ENCODE data around the gene RAB3IL1.
"Not testable (repeated sequence)": the region's sequence is repeated elsewhere in the genome, so short reads cannot be mapped to it uniquely, and the experiment has no call there.

The RAB3IL1 gene

DNA sequence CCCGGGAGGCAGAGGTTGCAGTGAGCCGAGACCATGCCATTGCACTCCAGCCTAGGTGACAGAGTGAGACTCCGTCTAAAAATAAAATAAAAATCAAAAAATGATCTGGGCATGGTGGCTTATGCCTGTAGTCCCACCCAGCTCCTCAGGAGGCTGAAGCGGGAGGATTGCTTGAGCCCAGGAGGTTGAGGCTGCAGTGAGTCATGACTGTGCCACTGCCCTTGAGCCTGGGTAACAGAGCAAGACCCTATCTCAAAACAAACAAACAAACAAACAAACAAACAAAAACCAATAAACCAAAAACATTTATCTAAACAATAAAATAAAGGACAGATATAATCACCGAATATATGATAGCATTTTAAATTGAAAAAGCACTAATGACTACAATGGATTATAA is 36.3 kb upstream of the RAB3IL1 start:
- DNase-seq (ENCODE audit: low spot score): not testable (repeated sequence)

DNA sequence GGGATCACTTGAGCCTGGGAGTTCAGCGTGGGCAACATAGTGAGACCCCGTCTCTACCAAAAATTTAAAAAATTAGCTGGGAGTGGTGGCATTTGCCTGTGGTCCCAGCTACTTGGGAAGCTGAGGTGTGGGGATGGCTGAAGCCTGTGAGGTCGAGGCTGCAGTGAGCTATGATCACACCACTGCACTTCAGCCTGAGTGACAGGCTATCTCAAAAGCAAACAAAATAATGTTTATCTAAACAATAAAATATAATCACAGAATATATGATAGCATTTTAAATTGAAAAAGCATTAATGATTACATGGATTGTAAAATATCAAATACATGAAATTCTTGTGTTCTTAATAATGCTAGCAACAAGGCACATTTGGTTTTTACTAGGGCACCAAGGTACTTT is 35.5 kb upstream of the RAB3IL1 start:
- no peak for DNase-seq (ENCODE audit: low spot score)

DNA sequence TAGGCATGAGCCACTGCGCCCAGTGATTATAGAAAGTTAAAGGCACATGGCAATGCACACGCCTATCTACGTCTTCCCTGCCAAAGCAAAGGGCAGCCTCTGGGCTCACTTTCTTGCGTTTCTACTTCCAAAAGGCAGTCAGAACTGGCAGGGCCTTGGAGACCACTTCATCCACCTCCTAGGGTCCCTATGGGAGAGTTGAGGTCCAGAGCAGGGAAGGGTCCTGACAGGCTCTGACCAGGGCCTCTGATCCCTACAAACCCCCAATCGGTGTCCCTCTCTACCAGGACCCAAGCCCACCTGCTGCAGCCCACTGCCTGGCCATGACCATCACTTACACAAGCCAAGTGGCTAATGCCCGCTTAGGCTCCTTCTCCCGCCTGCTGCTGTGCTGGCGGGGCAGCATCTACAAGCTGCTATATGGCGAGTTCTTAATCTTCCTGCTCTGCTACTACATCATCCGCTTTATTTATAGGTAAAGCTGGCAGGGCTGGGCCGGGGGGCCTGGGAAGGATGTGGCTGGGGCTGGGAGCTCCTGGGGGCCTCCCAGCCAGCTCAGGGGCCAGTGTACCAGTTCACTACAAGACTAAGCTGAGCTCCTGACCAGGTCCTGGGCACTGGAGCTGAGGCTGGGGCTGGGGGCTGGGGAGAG is 34.2 kb upstream of the RAB3IL1 start:
- DNase-seq (ENCODE audit: low spot score): no peak

DNA sequence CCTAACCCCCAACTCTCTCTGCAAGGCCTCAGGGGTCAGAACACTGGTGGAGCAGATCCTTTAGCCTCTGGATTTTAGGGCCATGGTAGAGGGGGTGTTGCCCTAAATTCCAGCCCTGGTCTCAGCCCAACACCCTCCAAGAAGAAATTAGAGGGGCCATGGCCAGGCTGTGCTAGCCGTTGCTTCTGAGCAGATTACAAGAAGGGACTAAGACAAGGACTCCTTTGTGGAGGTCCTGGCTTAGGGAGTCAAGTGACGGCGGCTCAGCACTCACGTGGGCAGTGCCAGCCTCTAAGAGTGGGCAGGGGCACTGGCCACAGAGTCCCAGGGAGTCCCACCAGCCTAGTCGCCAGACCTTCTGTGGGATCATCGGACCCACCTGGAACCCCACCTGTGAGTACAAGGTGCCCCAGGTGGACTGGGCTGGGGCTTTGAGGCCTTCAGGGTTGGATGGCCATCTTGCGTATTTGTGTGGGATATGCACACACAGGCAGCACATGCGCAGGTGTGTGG is 32.7 kb upstream of the RAB3IL1 start, which contains the start of gene BEST1:
BEST1 (plus strand) TSS at position 317 of the 513 bp plus-strand sequence. CDS start 1,456 bp downstream, outside the sequence.
- DNase-seq (ENCODE audit: low spot score): no peak

DNA sequence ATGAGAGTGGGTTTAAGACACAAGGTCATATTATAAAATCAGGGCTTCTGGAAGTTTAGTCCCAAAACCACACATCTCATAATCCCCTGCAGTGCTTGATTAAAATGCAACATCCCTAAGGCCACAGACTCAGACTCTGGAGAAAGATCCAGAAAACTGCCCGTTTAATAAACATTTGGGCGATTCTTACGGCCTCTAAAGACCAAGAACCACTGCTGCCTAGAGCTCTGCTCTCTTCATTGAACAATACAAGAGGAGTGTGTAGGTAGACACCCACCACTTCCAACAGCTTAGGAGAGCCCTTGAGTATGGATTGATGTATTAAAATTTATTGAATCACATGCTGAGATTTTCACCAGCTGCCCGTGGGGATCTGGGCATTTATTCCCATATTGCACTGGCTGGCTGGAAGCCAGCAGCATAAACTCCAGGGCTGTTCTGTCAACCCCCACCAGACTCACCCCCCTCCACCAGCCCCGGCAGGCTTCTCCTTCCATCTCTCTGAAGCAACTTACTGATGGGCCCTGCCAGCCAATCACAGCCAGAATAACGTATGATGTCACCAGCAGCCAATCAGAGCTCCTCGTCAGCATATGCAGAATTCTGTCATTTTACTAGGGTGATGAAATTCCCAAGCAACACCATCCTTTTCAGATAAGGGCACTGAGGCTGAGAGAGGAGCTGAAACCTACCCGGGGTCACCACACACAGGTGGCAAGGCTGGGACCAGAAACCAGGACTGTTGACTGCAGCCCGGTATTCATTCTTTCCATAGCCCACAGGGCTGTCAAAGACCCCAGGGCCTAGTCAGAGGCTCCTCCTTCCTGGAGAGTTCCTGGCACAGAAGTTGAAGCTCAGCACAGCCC is 32.0 kb upstream of the RAB3IL1 start:
- no peak for DNase-seq (ENCODE audit: low spot score)

DNA sequence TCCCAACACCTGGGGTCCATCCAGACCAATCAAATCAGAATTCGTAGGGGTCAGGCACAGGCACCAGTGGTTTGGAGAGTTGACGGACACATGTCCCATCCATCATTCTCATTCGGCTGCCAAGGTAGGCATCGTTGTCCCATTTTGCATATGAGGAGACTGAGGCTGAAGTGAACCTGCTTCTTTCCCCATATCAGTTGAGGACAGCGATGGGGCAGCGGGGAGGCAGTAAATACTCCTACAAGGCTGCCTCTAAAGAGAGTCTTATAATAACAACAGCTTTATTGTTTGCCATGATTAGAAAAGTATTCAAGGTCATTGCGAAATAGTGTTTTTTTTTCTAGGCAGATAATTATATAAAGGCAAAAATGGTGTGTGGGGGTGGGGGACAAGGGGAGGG is 31.1 kb upstream of the RAB3IL1 start:
- no peak for DNase-seq (ENCODE audit: low spot score)

DNA sequence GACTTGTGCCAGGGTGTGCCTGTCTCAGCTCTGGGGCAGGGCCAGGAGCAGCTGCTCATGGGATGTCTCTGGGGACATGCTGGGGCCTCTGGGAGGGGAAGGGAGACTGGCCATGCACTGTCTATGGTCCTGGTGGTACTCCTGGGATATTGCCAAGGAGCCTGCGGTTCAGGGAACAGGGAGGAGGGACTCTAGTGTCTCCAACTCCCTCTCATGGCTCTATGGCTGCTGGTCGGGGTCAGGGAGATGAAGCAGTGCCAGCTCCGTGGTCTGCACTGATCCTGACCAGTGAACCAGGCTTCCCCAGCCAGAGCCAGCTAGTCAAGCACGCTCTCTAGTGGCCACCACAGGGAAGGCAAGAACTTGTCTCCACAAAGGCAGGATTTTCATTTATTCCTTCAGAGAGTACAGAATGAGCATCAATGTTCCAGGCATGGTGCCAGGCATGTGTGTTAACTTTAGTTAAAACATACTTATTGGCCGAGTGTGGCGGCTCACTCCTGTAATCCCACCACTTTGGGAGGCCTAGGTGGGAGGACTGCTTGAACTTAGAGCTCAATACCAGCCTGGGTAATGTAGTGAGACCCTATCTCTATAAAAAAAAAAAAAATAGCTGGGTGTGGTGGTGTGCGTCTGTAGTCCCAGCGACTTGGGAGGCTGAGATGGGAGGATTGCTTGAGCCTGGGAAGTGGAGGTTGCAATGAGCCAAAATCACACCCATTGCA is 30.3 kb upstream of the RAB3IL1 start:
- peak; percentile 57 for DNase-seq (ENCODE audit: low spot score)

DNA sequence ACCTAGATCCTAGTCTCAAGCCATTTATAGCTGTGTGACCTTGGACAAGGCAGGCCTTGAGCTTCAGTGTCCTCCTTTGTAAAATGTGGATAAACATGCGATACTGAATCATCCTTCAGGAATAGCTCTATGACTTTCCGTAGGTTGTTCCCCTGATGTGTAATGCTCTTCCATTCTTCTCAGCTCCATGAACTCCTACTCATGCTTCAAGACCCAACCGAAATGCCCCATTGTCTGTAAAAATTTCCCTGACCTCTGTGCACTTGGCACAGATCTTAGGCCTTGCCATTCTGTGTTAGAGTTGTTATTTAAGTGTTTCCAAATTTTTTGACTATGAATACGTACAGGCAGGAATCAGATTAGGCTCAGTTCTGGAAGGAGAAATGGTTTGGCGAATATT is 29.5 kb upstream of the RAB3IL1 start:
- no peak for DNase-seq (ENCODE audit: low spot score)

DNA sequence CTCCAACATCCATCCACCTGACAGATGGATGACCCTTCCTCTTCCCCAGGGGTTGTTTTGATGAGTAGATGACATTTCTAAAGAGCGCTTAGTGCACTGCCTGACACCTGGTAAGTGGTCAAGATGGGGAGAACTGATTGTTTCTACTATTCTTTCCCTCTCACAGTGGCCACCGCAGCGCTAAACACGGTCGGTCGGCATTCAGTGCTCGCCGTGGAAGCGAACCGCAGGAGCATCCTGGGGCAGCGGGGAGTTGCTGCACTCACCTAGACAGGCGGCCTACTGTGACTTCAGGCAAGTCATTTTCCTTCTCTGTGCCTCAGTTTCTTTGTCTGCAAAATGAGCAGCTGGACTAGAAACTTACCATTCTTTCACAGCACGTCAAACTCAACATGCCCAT is 27.8 kb upstream of the RAB3IL1 start:
- DNase-seq (ENCODE audit: low spot score): no peak

DNA sequence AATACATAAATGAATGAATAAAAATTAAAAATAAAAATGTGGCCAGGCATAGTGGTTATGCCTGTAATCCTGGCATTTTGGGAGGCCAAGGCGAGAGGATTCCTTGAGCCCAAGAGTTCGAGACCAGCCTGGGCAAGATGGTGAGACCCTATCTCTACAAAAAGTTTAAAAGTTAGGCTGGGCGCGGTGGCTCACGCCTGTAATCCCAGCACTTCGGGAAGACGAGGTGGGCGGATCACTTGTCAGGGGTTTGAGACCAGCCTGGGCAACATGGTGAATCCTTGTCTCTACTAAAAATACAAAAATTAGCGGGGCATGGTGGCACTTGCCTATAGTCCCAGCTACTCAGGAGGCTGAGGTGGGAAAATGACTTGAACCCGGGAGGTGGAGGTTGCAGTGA is 23.1 kb upstream of the RAB3IL1 start:
- DNase-seq (ENCODE audit: low spot score): no peak

DNA sequence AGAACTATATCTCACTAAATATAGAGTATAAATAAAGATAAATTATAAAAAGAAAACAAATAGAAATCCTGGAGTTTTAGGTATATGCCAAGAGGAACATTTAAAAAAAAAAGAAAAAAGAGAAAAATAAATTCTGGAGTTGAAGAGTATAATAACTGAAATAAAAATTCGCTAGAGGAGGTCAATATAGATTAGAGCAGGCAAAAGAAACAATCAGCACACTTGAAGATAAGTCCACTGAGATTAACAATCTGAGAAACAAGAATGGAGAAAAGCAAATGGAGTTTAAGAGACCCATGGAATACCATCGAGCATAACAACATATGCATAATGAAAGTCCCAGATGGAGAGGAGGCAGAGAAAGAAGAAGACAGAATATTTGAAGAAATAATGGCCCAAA is 18.5 kb upstream of the RAB3IL1 start:
- DNase-seq (ENCODE audit: low spot score): no peak

DNA sequence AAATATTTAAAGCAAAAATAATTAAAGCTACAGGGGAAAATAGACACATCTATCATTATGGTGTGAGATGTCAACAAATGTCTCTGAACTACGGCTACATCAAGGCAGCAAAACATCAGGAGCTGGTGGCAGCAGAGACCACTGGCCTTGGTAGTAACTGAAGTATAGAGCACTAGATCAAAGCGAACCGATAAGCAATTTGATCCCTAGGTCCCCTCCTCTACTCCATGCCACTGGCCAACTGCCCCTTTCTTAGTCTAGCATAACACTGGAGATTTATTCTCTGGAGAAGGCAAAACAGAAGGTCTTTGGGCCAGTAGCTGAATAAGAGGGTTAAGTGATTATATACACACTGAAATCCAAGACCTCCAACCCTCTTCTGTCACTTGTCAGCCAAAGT is 13.6 kb upstream of the RAB3IL1 start:
- DNase-seq (ENCODE audit: low spot score): no peak

DNA sequence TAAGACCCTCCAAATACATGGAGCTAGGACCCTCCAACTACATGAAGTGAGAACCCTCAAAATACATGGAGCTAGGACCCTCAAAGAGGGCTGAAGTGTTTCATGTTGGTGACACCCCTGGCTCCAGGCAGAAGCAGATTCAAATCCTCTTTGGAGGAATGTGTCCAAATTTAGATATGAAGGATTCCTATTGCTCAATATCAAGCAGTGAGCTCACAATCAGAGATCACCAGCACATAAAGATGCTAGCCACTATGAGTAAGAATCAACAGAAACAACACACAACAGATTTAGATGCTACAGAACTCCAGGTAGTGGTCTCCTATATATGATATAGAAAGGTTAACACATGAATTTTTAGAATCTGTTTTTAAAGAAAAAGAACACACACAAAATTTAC is 11.2 kb upstream of the RAB3IL1 start:
- DNase-seq (ENCODE audit: low spot score): no peak

DNA sequence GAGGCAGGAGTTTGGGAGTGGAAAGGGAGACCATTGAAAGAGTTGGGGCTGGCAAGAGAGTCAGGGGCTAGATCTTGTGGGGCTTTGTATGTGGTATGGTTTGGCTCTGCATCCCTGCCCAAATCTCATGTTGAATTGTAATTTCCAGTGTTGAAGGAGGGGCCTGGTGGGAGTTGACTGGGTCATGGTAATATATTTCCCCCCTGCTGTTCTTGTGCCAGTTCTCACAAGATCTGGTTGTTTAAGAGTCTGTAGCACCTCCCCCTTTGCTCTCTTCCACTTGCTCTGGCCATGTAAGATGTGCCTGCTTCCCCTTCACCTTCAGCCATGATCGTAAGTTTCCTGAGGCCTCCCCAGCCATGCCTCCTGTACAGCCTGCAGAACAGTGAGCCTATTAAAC is 10.1 kb upstream of the RAB3IL1 start:
- no peak for DNase-seq (ENCODE audit: low spot score)

DNA sequence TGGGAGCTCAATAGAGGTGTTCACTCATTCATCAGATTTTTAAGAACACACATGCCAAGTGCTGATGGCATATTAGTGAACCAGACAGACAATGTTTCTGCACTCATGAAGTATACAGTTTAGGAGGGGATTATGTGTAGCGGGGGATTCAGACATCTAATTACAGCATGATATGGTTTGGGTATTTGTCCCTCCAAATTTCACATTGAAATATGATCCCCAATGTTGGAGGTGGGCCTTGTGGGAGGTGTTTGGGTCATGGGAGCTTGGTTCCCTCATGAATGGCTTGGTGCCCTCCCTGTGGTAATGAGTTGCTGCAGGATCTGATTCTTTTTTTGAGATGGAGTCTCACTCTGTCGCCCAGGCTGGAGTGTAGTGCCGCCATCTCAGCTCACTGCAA is 8.9 kb upstream of the RAB3IL1 start:
- DNase-seq (ENCODE audit: low spot score): no peak

DNA sequence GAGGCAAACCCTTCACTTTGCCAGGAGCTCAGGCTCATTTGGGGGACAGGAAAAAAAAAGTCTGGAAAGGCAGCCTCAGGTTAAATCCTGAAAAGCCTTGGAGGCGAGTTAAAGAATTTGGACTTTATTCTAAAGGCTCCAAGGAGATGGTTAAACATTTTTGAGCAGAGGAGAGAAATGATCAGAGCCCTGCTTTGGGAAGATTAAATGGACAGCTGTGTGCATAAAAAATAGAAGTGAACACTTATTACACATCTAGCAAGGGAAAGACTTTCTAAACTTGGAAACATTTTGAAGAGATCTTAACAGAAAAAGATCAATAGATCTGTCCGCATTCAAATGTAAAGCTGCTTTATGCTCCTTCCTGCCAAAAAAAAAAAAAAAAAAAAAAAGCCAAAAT is 8.4 kb upstream of the RAB3IL1 start:
- DNase-seq (ENCODE audit: low spot score): no peak

DNA sequence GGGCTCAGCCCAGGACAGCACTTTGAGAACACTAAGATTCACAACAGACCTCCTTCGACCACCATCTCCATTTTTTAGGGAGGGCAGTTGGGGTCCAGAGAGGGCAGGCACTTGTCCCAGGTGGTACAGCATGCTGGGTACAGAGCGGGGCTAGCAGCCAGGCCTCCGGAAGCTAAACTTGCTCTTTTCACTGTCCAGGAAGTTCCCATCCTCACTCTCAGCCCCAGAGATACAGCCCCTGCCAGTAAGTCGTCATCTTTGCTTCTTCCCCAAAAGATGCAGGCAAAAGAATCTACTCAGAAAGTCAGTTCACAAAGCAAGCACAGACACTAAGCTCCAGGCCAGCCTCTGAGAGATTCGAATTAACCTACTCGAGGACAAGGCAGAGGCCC is 6.7 kb upstream of the RAB3IL1 start:
- no peak for DNase-seq (ENCODE audit: low spot score)

DNA sequence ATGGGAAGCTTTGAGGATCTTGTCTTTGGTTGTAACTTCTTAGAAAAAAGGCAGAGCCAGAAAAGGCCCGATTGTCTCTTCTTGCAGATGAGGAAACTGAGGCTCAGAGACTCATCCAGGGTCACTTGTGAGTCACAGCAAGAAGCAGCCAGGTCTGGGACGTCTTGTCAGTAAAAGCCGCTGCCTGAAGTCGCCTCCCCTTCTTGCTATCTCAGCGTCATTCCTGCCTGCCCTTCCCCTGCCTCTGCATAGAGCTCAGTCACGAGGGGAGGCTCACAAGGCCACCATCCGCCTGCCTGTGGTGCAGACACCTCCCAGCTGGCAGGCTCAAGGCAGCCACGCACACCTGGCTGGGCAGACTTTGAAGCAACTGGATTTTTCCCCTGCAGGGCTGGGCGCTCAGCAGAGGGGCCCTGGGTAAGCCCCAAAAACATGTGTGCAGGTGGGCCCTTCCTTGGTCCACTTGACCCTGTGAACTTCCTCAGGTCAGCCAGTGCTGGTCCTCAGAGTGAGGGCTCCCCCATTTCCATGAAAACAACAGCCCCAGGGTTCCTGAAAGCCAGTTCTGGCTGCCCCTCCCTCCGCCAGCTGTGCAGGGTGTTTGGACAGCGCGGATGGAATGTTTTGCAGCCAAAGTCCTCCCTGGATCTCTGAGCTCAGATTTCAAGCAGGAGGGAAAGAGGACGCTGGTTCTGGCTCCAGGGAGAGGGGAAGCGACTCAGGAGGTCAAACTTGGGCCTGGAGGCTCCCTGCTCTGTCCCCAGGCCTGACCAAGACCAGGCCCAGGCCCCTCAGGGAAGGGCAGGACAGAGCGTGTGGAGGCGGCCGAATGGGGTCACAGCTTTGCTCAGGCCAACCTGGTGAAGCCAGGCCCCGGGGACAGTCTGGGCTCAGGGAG is 6.0 kb upstream of the RAB3IL1 start:
- DNase-seq (ENCODE audit: low spot score): no peak

DNA sequence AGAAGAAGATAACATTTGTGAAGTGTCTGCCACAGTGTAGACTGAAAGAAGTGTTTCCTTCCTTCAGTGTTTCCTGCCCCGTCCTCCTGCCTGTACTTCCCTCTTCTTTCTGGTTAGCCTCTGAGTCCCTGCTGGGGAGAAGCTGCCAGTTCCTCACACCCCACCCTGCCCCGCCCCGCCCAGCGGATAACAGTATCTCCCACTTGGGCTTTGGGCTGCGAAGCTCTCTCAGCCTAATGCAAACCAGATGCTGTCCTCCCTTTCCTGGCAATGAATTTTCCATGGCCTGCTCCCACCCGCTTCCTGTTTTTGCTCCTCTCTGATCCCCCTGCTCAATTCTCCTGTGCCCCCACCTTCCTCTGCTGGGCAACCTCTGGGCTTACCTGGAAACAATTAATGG is 5.2 kb upstream of the RAB3IL1 start:
- DNase-seq (ENCODE audit: low spot score): no peak

DNA sequence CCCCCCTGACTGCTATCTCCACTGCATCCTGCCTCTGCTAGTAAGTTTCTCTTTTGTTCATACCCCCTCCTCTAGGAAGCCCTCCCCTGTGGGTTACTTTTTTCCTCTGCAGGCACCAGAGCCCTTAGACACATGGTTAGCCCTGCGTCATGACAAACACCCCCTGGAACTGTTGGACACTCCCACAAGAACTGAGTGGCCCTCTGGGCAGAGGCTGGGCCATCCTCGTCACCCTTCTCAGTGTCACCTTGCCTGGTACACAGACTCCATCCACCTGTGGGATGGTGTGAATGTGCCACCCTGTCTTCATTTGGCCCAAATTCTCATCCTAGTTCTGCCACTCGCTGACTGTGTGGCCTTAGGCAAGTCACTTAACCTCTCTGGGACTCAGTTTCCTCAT is 4.1 kb upstream of the RAB3IL1 start:
- no peak for DNase-seq (ENCODE audit: low spot score)

DNA sequence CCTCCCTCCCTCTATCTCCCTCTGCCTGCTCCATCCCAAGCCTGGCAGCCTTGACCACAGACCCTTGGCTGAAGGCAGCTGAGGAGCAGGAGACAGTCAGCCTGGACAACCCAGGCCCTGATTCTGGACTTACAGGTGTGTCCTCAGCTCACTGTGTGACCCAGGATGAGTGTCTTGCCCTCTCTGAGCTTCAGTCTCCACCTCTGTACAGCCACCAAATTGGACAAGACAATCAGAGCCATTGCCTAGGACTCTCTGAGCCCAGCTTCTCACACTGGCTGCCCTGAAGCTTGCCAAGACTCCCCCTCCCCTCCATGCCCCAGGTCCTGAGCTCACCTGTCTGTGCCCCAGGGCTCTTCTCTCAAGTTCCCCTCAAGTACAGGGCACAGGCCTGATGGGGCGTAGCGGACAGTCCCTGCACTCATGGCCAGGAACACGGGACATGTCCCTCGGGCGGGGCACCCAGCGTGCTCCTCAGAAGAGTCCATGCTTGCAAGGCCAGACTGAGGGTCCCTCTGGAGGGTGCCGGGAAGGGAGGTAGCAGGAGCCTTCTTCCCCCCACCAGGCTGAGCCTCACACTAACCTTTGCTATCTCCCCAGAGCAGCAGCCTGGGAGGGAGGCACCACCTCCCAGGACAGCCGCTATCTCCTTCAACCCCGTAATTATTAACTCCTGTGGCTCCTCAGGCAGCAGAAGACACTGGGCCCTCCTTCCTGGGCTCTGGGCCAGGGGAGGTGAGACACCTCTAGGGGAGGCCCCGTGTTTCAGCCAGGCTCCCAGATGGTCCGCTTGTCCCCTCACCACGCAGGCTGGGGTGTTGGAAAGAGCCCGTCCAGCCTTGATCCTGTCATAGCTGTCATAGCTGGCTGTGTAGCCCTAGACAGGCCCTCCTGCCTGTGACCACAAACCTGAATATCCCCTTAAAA is 2.6 kb upstream of the RAB3IL1 start:
- DNase-seq (ENCODE audit: low spot score): no peak
